ENCODE results near the gene DDX28. TPM values are rescaled to one million over a fixed set of nuclear protein-coding genes. Genes with fewer than 3 reads are reported as not detected.

The DDX28 gene, protein sequence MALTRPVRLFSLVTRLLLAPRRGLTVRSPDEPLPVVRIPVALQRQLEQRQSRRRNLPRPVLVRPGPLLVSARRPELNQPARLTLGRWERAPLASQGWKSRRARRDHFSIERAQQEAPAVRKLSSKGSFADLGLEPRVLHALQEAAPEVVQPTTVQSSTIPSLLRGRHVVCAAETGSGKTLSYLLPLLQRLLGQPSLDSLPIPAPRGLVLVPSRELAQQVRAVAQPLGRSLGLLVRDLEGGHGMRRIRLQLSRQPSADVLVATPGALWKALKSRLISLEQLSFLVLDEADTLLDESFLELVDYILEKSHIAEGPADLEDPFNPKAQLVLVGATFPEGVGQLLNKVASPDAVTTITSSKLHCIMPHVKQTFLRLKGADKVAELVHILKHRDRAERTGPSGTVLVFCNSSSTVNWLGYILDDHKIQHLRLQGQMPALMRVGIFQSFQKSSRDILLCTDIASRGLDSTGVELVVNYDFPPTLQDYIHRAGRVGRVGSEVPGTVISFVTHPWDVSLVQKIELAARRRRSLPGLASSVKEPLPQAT
- total RNA-seq: 10 to 100 TPM in 1 of 2 donors, 1 to 10 TPM in 1; 7.2 to 18.7 TPM

- peak; percentile 97 for ATAC-seq (replicated peaks)
- peaks cover 61% of the 10 kb centered on the region for H3K36me3 Mint-ChIP-seq (ENCODE audit: low read depth)
Observed at GRCh38 chr16:68022728-68023537, at the start of gene DDX28, which contains the start of gene DUS2. DDX28 (minus strand) TSS chr16:68023232; CDS start chr16:68023202, 30 bp downstream. DUS2 (plus strand) TSS chr16:68023284; CDS start chr16:68038024, 14,740 bp downstream.

DNA sequence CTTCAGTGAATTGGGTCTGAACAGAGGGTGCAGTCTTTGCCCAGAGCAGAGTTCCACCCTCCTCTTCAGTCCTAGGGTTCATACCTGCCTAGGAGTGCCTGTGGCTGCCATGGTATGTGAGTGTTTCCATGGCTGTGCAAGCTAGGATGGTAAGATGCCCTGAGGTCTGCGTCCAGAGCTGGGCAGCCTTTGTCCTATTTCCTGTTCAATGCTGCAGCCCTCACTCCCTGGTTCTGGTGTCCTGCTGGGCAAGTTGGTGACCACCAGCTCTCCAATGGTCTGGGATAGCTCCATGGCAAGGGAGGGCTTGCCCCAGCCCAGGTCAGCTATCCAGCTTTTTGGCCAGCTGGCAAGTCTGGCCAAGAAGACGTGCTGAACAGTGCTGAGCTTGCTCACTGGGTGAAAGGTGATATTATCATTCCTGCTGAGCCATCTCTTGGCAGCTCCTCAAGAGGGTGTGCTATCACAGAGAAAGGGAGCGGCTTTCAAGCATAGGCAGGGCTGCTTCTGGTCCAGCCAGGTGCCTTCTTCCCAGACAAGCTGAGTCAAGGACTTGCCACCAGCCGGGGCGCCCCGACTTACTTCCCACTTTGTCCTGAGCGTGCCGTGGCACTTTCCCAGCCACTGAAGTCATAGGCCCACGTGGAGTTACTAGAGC lies 49.1 kb upstream of the DDX28 start:
- H3K36me3 Mint-ChIP-seq (ENCODE audit: low read depth): peaks cover 79% of the 10 kb centered on the region
- peaks cover 57% of the 10 kb centered on the region for H3K4me1 Mint-ChIP-seq
- no peaks in the 10 kb centered on the region for H3K9me3 Mint-ChIP-seq
- no peak overlapping the region for H3K4me3 Mint-ChIP-seq
- no peaks in the 10 kb centered on the region for H3K27me3 Mint-ChIP-seq
- ATAC-seq (replicated peaks): no peak
- no peak overlapping the region for H3K27ac Mint-ChIP-seq

More at GRCh38 chr16:68022728-68023537, at the start of gene DDX28, which contains the start of gene DUS2:
- peak within 1 kb of the TSS; percentile 89 for H3K4me3 Mint-ChIP-seq
- H3K27me3 Mint-ChIP-seq: no peaks in the 10 kb centered on the region
- no peaks in the 10 kb centered on the region for H3K4me1 Mint-ChIP-seq
- H3K27ac Mint-ChIP-seq: peak within 1 kb of the TSS; percentile 97
- H3K9me3 Mint-ChIP-seq: no peaks in the 10 kb centered on the region

- ATAC-seq (replicated peaks): no peak
- no peaks in the 10 kb centered on the region for H3K9me3 Mint-ChIP-seq
- peak overlapping the region; percentile 56 for H3K4me3 Mint-ChIP-seq
- H3K36me3 Mint-ChIP-seq (ENCODE audit: low read depth): peaks cover 77% of the 10 kb centered on the region
- H3K27ac Mint-ChIP-seq: peak overlapping the region; percentile 91
- peaks cover 56% of the 10 kb centered on the region for H3K4me1 Mint-ChIP-seq
- no peaks in the 10 kb centered on the region for H3K27me3 Mint-ChIP-seq
Observed at GRCh38 chr16:68071518-68071901, 48.5 kb upstream of the DDX28 start.

DNA sequence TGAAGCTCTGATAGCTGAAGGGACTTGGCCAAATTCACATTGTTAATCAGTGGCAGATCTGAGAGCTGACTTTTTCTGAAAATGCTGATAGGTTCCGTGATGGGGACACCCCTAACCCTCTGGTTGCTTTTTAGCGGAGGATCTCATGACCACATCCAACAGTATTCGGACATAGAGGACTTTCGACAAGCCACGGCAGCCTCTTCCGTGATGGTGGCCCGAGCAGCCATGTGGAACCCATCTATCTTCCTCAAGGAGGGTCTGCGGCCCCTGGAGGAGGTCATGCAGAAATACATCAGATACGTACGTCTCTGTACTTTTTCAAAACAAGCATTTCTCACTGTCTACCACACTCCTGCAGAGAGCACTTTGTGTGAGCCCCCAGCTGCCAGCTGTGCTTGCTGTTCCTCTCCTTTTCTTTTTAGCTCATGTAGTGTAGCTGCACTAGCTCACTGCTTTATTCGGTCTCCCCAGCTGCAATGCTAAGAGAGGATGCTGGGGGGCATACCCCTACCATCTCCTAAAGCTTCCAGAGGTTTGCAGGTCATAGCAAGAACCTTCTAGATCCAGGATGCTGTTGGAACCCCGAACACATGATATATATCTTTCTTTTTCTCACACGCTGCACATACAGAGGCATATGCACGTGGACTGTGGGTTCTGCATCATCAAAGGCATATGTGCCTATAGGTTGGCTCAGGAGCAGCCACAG lies 47.9 kb upstream of the DDX28 start:
- peak; percentile 22 for ATAC-seq (replicated peaks)
- peaks cover 50% of the 10 kb centered on the region for H3K4me1 Mint-ChIP-seq
- H3K27me3 Mint-ChIP-seq: no peaks in the 10 kb centered on the region
- no peaks in the 10 kb centered on the region for H3K9me3 Mint-ChIP-seq
- peaks cover 77% of the 10 kb centered on the region for H3K36me3 Mint-ChIP-seq (ENCODE audit: low read depth)
- H3K4me3 Mint-ChIP-seq: peak overlapping the region; percentile 56
- peak overlapping the region; percentile 91 for H3K27ac Mint-ChIP-seq

DNA sequence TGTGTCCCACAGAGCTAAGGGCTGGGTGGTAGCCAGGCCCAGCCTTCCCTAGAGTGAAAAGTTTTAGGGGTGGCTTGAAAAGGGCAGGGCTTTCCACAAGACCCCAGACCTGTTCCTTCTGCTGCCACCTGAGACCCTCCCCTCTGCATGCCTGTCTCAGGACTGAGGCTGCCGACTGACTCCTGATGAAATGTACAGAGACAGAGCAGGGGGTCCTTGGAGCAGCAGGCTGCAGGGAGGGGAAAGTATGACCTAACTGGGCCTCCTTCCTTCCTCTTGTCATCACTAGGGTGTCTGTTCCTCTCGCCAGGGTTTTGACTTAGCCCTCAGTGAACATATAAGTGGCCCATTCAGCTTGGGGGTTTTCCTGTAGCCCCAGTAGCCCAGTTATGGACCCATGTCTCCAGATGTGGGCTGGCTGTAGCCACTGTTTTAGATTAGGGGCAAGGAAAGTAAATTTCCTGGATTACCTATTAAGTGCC lies 47.3 kb upstream of the DDX28 start:
- Mint-ChIP-seq H3K4me3 (peak overlapping the region; percentile 56), H3K9me3 (no peaks in the 10 kb centered on the region), H3K27me3 (no peaks in the 10 kb centered on the region), H3K27ac (peak overlapping the region; percentile 91), H3K4me1 (peaks cover 45% of the 10 kb centered on the region), H3K36me3 (ENCODE audit: low read depth) (peaks cover 74% of the 10 kb centered on the region)
- ATAC-seq (replicated peaks): no peak

DNA sequence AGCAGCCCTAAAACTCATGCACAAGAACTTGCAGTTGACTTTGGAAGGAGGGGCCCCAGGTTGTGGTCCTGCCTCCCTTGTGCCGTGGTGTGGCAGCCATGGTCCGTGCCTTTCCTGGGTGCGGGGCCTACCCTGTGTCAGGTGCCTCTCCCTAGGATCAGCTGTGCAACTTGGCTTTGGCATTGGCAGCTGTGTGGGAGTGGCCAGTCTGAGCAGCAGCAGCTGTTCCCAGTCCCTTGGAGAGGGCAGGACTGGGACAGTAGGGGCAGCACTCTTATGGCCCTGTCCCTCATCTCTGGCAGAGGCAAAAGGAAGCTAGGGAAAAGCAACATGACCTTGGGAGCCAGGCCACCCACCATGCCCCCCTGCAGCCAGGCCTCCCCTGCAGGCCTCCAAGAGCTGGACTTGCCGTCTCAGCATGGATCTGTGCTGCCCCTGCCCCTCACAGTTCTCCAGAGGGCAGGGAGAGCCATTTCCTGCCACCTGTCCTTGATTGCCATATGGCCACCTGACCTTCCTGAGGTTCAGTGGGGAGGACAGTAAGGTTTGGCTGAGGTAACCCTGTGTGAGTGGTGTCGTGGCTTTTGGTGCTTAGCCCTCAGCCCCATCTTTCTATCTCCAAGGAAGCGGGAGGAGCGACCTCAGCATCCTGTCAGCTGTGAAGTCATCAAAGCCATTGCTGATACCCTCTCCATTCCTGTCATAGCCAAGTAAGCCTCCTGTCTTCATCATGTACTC lies 46.6 kb upstream of the DDX28 start:
- peak; percentile 65 for ATAC-seq (replicated peaks)

GRCh38 chr16:68068926-68069325 lies 45.9 kb upstream of the DDX28 start:
- H3K4me1 Mint-ChIP-seq: peaks cover 45% of the 10 kb centered on the region
- H3K36me3 Mint-ChIP-seq (ENCODE audit: low read depth): peaks cover 72% of the 10 kb centered on the region
- H3K27ac Mint-ChIP-seq: peak overlapping the region; percentile 54
- H3K4me3 Mint-ChIP-seq: no peak overlapping the region
- H3K27me3 Mint-ChIP-seq: no peaks in the 10 kb centered on the region
- no peak for ATAC-seq (replicated peaks)
- H3K9me3 Mint-ChIP-seq: no peaks in the 10 kb centered on the region

More for the DNA sequence above, 46.6 kb upstream of the DDX28 start:
- H3K27ac Mint-ChIP-seq: peak overlapping the region; percentile 91
- no peaks in the 10 kb centered on the region for H3K9me3 Mint-ChIP-seq
- H3K36me3 Mint-ChIP-seq (ENCODE audit: low read depth): peaks cover 72% of the 10 kb centered on the region
- H3K4me1 Mint-ChIP-seq: peaks cover 45% of the 10 kb centered on the region
- H3K4me3 Mint-ChIP-seq: peak overlapping the region; percentile 56
- H3K27me3 Mint-ChIP-seq: no peaks in the 10 kb centered on the region

- H3K36me3 Mint-ChIP-seq (ENCODE audit: low read depth): peaks cover 60% of the 10 kb centered on the region
- H3K27ac Mint-ChIP-seq: peak overlapping the region; percentile 51
- no peak for ATAC-seq (replicated peaks)
- no peak overlapping the region for H3K4me3 Mint-ChIP-seq
- no peaks in the 10 kb centered on the region for H3K9me3 Mint-ChIP-seq
- H3K4me1 Mint-ChIP-seq: peaks cover 43% of the 10 kb centered on the region
- H3K27me3 Mint-ChIP-seq: no peaks in the 10 kb centered on the region
Observed at GRCh38 chr16:68066763-68067162, 43.7 kb upstream of the DDX28 start.

- no peaks in the 10 kb centered on the region for H3K9me3 Mint-ChIP-seq
- H3K4me3 Mint-ChIP-seq: no peak overlapping the region
- H3K36me3 Mint-ChIP-seq (ENCODE audit: low read depth): peaks cover 60% of the 10 kb centered on the region
- peak overlapping the region; percentile 51 for H3K27ac Mint-ChIP-seq
- peaks cover 41% of the 10 kb centered on the region for H3K4me1 Mint-ChIP-seq
- ATAC-seq (replicated peaks): no peak
- H3K27me3 Mint-ChIP-seq: no peaks in the 10 kb centered on the region
Observed at GRCh38 chr16:68065716-68066305, 42.8 kb upstream of the DDX28 start.

- ATAC-seq (replicated peaks): peak; percentile 87
- Mint-ChIP-seq H3K27me3 (no peaks in the 10 kb centered on the region), H3K36me3 (ENCODE audit: low read depth) (peaks cover 58% of the 10 kb centered on the region), H3K9me3 (no peaks in the 10 kb centered on the region), H3K27ac (peak overlapping the region; percentile 87), H3K4me3 (peak overlapping the region; percentile 12), H3K4me1 (peaks cover 34% of the 10 kb centered on the region)
Observed at GRCh38 chr16:68064791-68065365, 41.8 kb upstream of the DDX28 start.

- Mint-ChIP-seq H3K27me3 (no peaks in the 10 kb centered on the region), H3K27ac (peak overlapping the region; percentile 82), H3K36me3 (ENCODE audit: low read depth) (peaks cover 74% of the 10 kb centered on the region), H3K4me1 (peaks cover 34% of the 10 kb centered on the region), H3K4me3 (peak overlapping the region; percentile 50), H3K9me3 (no peaks in the 10 kb centered on the region)
- peak; percentile 55 for ATAC-seq (replicated peaks)
Observed at GRCh38 chr16:68062910-68063393, 39.9 kb upstream of the DDX28 start.

- H3K36me3 Mint-ChIP-seq (ENCODE audit: low read depth): peaks cover 78% of the 10 kb centered on the region
- H3K4me1 Mint-ChIP-seq: peaks cover 28% of the 10 kb centered on the region
- H3K9me3 Mint-ChIP-seq: no peaks in the 10 kb centered on the region
- H3K27me3 Mint-ChIP-seq: no peaks in the 10 kb centered on the region
- ATAC-seq (replicated peaks): no peak
- no peak overlapping the region for H3K4me3 Mint-ChIP-seq
- peak overlapping the region; percentile 82 for H3K27ac Mint-ChIP-seq
Observed at GRCh38 chr16:68061396-68061795, 38.4 kb upstream of the DDX28 start.
